HCT116 (cell line): ENCODE measurements around the gene TTC9B.

ENCODE experiments used
- CBX3 ChIP-seq: IDR thresholded peaks from 2 replicates; pipeline ENCODE4 v1.6.1; 2012; ENCODE audit warnings: low read depth
- CEBPB ChIP-seq: IDR thresholded peaks from 2 replicates; pipeline ENCODE4 v1.6.1; 2012; ENCODE audit warnings: low read depth
- EZH2 ChIP-seq: fragments of 200-600 bp; sonication (generic); IDR thresholded peaks from 2 replicates; pipeline ENCODE4 v1.6.1; 2017; ENCODE audit warnings: antibody characterized with exemption, mixed run types
- EZH2phosphoT487 ChIP-seq: fragments of 200-600 bp; IDR thresholded peaks from 2 replicates; pipeline ENCODE4 v1.6.1; 2018; ENCODE audit warnings: antibody characterized with exemption, borderline replicate concordance
- JUND ChIP-seq: IDR thresholded peaks from 2 replicates; pipeline ENCODE4 v1.6.1; 2012
- POLR2A ChIP-seq: IDR thresholded peaks from 2 replicates; pipeline ENCODE4 v1.7.0; 2011; ENCODE audit warnings: borderline replicate concordance; ENCODE audit not compliant: insufficient read depth, insufficient read length; ENCODE audit errors: extremely low read depth
- POLR2AphosphoS5 ChIP-seq: IDR thresholded peaks from 2 replicates; pipeline ENCODE4 v1.6.1; 2011; ENCODE audit warnings: mild to moderate bottlenecking, low read depth, low read length, moderate library complexity
- SIN3A ChIP-seq: IDR thresholded peaks from 2 replicates; pipeline ENCODE4 v1.6.1; 2012; ENCODE audit warnings: low read depth
- YY1 ChIP-seq: IDR thresholded peaks from 2 replicates; pipeline ENCODE4 v1.6.1; 2011; ENCODE audit warnings: low read length, low read depth, moderate library complexity, mild to moderate bottlenecking; ENCODE audit not compliant: insufficient replicate concordance; ENCODE audit errors: extremely low read depth
- ZFX ChIP-seq: fragments of 450-650 bp; IDR thresholded peaks from 2 replicates; pipeline ENCODE4 v1.6.1; 2017
- TF ChIP-seq, protein P1 (sequence below), 3 experiments: fragments of 200-600 bp in 1 of 3; sonication (generic) in 1 of 3; IDR thresholded peaks in 2 of 3; conservative IDR thresholded peaks in 1 of 3; 2 replicates each; pipeline ENCODE4 v1.5.1; 2012 to 2017; ENCODE audit warnings: low read depth in 2 of 3, low read length in 2 of 3, antibody characterized with exemption in 1 of 3, borderline replicate concordance in 1 of 3, control low read depth in 1 of 3, mild to moderate bottlenecking in 1 of 3, mixed read lengths in 1 of 3, mixed run types in 1 of 3, moderate library complexity in 1 of 3; ENCODE audit not compliant: insufficient read depth in 1 of 3
- TF ChIP-seq, protein P2 (sequence below): IDR thresholded peaks from 2 replicates; pipeline ENCODE4 v1.6.1; 2012
- TF ChIP-seq, protein P3 (sequence below): IDR thresholded peaks from 2 replicates; pipeline ENCODE4 v1.6.1; 2012

GRCh38 chr19:40192758-40193586 lies 25.2 kb downstream of the TTC9B start:
- TF ChIP-seq EZH2phosphoT487: no peak
- TF ChIP-seq, protein P1, sequence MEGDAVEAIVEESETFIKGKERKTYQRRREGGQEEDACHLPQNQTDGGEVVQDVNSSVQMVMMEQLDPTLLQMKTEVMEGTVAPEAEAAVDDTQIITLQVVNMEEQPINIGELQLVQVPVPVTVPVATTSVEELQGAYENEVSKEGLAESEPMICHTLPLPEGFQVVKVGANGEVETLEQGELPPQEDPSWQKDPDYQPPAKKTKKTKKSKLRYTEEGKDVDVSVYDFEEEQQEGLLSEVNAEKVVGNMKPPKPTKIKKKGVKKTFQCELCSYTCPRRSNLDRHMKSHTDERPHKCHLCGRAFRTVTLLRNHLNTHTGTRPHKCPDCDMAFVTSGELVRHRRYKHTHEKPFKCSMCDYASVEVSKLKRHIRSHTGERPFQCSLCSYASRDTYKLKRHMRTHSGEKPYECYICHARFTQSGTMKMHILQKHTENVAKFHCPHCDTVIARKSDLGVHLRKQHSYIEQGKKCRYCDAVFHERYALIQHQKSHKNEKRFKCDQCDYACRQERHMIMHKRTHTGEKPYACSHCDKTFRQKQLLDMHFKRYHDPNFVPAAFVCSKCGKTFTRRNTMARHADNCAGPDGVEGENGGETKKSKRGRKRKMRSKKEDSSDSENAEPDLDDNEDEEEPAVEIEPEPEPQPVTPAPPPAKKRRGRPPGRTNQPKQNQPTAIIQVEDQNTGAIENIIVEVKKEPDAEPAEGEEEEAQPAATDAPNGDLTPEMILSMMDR (IDR thresholded peaks at IDR 0.05 in 2 of 3, conservative IDR thresholded peaks at IDR 0.05 in 1 of 3; ENCODE audit: borderline replicate concordance in 1 of 3, insufficient read depth in 1 of 3, low read depth in 2 of 3, low read length in 2 of 3): no peak
- no peak for TF ChIP-seq POLR2A
- TF ChIP-seq, protein P2, sequence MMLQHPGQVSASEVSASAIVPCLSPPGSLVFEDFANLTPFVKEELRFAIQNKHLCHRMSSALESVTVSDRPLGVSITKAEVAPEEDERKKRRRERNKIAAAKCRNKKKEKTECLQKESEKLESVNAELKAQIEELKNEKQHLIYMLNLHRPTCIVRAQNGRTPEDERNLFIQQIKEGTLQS: no peak
- TF ChIP-seq JUND: no peak
- no peak for TF ChIP-seq EZH2
- TF ChIP-seq CEBPB: no peak
- TF ChIP-seq, protein P3, sequence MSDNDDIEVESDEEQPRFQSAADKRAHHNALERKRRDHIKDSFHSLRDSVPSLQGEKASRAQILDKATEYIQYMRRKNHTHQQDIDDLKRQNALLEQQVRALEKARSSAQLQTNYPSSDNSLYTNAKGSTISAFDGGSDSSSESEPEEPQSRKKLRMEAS: no peak
- TF ChIP-seq SIN3A: no peak
- TF ChIP-seq ZFX: no peak
- no peak for TF ChIP-seq CBX3
- no peak for TF ChIP-seq POLR2AphosphoS5
- TF ChIP-seq YY1: no peak
